Mesodermal cell (in vitro differentiated cells): ENCODE data around the gene BTG1.

Experiments used
- H3K27ac ChIP-seq: 2 replicates; pipeline ENCODE4 v1.7.0; 2013; ENCODE audit warnings: mild to moderate bottlenecking, low read depth, low read length, moderate library complexity; ENCODE audit not compliant: severe bottlenecking
- H3K36me3 ChIP-seq: 2 replicates; pipeline ENCODE4 v1.7.1; 2013; ENCODE audit warnings: mild to moderate bottlenecking, low read length, moderate library complexity; ENCODE audit not compliant: control insufficient read depth, insufficient read depth
- H3K4me1 ChIP-seq: one replicate; pipeline ENCODE4 v1.7.1; 2013; ENCODE audit warnings: mild to moderate bottlenecking, low read length; ENCODE audit not compliant: insufficient read depth, control insufficient read depth, poor library complexity, severe bottlenecking
- H3K4me3 ChIP-seq: 2 replicates; pipeline ENCODE4 v1.7.0; 2013; ENCODE audit warnings: low read length, control low read depth, mild to moderate bottlenecking; ENCODE audit not compliant: insufficient read depth, poor library complexity, severe bottlenecking; ENCODE audit errors: extremely low read depth
- H3K9me3 ChIP-seq: 2 replicates; pipeline ENCODE4 v1.7.1; 2013; ENCODE audit warnings: mild to moderate bottlenecking, low read length, moderate library complexity; ENCODE audit not compliant: control insufficient read depth
- WGBS, 2 experiments: methylation state at CpG; one replicate each; pipeline ENCODE4 v1.1.5; 2013; ENCODE audit warnings: missing lambda C conversion rate in 2 of 2; ENCODE audit not compliant: insufficient coverage in 2 of 2; 5-methylcytosine and 5-hydroxymethylcytosine counted together

Gene BTG1

DNA sequence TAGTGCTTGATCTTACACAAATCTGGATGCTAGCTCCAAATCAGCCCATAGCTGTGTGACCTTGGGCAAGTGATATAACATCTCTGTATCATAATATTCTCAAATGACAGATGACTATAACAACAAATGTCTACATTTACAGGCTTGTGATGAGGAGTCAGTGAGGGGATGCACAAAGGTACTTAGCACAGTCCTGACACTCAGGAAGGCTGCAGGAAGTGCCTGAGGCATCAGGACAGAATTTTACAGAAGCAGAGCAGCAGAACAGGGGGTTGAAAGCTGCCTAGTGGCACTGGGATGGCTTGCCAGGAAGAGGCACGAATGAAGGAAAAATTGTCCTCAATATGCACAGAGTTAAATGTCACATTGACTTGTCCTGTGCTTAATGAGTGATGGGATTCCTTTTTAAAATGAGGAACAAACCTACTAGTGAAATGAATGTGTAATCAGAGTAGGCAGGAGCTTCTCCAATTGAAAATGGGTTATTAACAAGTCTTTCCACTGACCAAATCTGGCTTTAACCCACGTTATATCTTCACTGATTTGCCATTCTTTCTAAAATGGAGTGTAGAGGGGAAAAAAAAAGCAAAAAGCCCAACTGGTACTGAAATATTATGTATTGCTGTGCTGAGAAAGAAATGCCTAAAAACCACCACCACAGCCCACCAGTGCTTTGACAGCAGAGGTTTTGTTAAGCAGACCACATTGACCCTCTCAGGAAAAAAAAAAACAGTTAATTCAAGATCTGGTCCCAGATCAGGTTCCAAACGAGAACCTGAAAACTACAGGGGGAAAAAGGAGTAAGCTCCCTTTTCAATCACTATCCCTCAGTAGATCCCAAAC is 11.6 kb downstream of the BTG1 start:
- peaks cover 31% of the 10 kb centered on the region for H3K4me1 ChIP-seq
- WGBS, 2 experiments: 67% methylated on average over 1 of the region's 3 CpGs; no CpG with 5 or more reads in 1 of the 2 experiments

GRCh38 chr12:92133171-92133570 is 12.5 kb downstream of the BTG1 start:
- no peaks in the 10 kb centered on the region for H3K9me3 ChIP-seq
- H3K36me3 ChIP-seq: peaks cover 29% of the 10 kb centered on the region
- H3K4me3 ChIP-seq: no peak overlapping the region
- WGBS, 2 experiments: no CpG with 5 or more reads among the region's 1 CpG
- H3K4me1 ChIP-seq: peaks cover 25% of the 10 kb centered on the region
- H3K27ac ChIP-seq: no peak overlapping the region

More for the DNA sequence above, 11.6 kb downstream of the BTG1 start:
- H3K9me3 ChIP-seq: no peaks in the 10 kb centered on the region
- no peak overlapping the region for H3K4me3 ChIP-seq
- peak overlapping the region; percentile 20 for H3K27ac ChIP-seq
- H3K36me3 ChIP-seq: peaks cover 26% of the 10 kb centered on the region

DNA sequence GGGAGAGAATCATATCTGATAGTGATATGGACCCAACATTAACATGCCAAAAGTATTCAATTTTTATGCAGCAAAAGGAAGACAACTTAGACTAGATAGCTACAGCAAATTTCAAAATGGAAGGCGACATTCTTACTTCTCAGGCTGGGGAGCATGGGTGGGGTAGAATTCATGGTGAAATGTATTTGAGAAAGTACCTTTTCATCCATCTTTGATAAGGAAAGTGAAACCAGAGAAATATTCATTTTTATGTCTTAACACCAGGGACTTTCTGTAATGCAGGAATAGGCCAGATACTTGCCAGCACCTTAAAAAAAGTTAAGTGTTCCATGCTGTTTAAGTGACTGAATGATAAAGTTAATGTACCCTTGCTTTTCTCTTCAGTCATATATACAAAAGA is 13.4 kb downstream of the BTG1 start:
- H3K9me3 ChIP-seq: no peaks in the 10 kb centered on the region
- H3K4me1 ChIP-seq: peaks cover 23% of the 10 kb centered on the region
- H3K36me3 ChIP-seq: peaks cover 29% of the 10 kb centered on the region
- no peak overlapping the region for H3K4me3 ChIP-seq
- 100% methylated on average over 1 of the region's 1 CpG; no CpG with 5 or more reads in 1 of the 2 experiments for WGBS, 2 experiments
- no peak overlapping the region for H3K27ac ChIP-seq

DNA sequence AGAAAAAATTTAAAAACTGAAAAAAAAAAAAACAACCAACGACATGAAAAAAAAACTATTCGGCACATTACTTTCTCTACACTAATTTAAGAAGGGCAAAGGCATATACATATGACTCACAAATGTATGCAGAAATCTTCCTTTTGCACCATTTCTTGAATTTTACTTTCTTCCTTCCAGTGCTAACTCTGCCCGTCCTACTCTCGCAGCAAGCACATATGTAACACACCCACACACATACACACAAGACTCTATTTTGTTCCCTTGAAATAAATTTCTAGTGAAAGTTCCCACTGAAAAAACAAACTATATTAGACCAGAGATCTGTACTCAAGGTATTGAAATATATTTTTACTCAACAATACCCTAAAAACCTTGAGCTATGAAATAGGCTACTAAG is 14.6 kb downstream of the BTG1 start:
- Histone ChIP-seq H3K27ac (no peak overlapping the region), H3K9me3 (no peaks in the 10 kb centered on the region), H3K36me3 (peaks cover 24% of the 10 kb centered on the region), H3K4me1 (peaks cover 23% of the 10 kb centered on the region), H3K4me3 (no peak overlapping the region)
- WGBS, 2 experiments: 92% methylated on average over 2 of the region's 4 CpGs; no CpG with 5 or more reads in 1 of the 2 experiments

- H3K4me1 ChIP-seq: peaks cover 19% of the 10 kb centered on the region
- no peak overlapping the region for H3K4me3 ChIP-seq
- no peaks in the 10 kb centered on the region for H3K9me3 ChIP-seq
- WGBS, 2 experiments: no CpG with 5 or more reads among the region's 2 CpGs
- peaks cover 24% of the 10 kb centered on the region for H3K36me3 ChIP-seq
- no peak overlapping the region for H3K27ac ChIP-seq
Measured at GRCh38 chr12:92129609-92130008, 16.0 kb downstream of the BTG1 start.

DNA sequence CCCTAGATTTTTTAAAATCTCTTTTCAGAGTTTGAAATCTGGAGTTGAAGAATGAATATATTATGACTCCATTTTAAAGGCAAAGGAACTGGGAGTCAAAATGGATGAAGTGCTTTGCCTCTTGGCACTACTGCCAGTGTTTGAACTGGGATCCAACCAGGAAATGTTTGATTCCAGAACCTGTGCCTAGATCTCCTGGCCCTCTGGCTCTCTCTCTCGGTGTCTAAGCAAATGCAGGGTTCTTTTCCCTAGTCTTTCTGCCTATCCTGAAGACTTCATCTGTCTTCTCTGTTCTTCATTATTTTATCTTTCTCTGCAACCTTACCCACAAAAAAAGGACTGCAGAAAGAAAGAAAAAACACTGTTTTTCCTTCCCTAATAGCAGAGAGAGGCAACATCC is 17.0 kb downstream of the BTG1 start:
- WGBS, 2 experiments: 100% methylated on average over 1 of the region's 1 CpG
- Histone ChIP-seq H3K27ac (no peak overlapping the region), H3K36me3 (peaks cover 25% of the 10 kb centered on the region), H3K4me3 (no peak overlapping the region), H3K9me3 (no peaks in the 10 kb centered on the region), H3K4me1 (peaks cover 9% of the 10 kb centered on the region)

DNA sequence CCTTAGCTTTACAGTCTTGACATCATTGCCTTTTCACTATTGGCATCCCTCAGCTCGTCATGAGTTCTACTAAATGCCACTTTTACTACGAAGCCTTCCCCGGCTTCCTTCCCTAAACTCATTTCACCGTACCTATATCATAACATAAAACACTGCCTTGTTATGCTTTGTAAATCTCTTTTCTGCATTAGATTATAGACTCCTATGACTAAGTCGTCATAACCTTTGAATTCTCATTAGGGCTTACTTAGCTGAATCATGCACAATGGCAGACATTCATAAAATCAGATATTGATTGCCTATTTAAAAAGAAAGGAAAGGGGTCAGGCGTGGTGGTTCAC is 21.0 kb downstream of the BTG1 start:
- Histone ChIP-seq H3K4me1 (no peaks in the 10 kb centered on the region), H3K36me3 (peaks cover 18% of the 10 kb centered on the region), H3K27ac (no peak overlapping the region), H3K4me3 (no peak overlapping the region), H3K9me3 (no peaks in the 10 kb centered on the region)
- WGBS, 2 experiments: 96 to 98% methylated on average over 3 to 5 of the region's 6 CpGs

- WGBS, 2 experiments: no CpG with 5 or more reads among the region's 2 CpGs
- H3K4me3 ChIP-seq: no peak overlapping the region
Measured at GRCh38 chr12:92123780-92124688, 21.6 kb downstream of the BTG1 start.

GRCh38 chr12:92122941-92123779 is 22.5 kb downstream of the BTG1 start:
- Histone ChIP-seq H3K4me3 (no peak overlapping the region), H3K4me1 (no peaks in the 10 kb centered on the region), H3K27ac (no peak overlapping the region), H3K36me3 (peaks cover 4% of the 10 kb centered on the region), H3K9me3 (no peaks in the 10 kb centered on the region)
- WGBS, 2 experiments: 70% methylated on average over 3 of the region's 4 CpGs; no CpG with 5 or more reads in 1 of the 2 experiments

More at GRCh38 chr12:92123780-92124688, 21.6 kb downstream of the BTG1 start:
- H3K9me3 ChIP-seq: no peaks in the 10 kb centered on the region
- H3K27ac ChIP-seq: no peak overlapping the region
- peaks cover 11% of the 10 kb centered on the region for H3K36me3 ChIP-seq
- H3K4me1 ChIP-seq: no peaks in the 10 kb centered on the region

- no peaks in the 10 kb centered on the region for H3K4me1 ChIP-seq
- no peak overlapping the region for H3K4me3 ChIP-seq
- no peak overlapping the region for H3K27ac ChIP-seq
Measured at GRCh38 chr12:92121826-92122225, 23.8 kb downstream of the BTG1 start.

More at GRCh38 chr12:92121826-92122225, 23.8 kb downstream of the BTG1 start:
- peaks cover 4% of the 10 kb centered on the region for H3K36me3 ChIP-seq
- H3K9me3 ChIP-seq: no peaks in the 10 kb centered on the region
